H9 (cell line): Measurements from ENCODE around the gene RB1. TPM values are rescaled to one million over a fixed set of nuclear protein-coding genes. Genes with fewer than 3 reads are reported as not detected.

ENCODE experiments used
- DNase-seq: peaks from one replicate; pipeline ENCODE4 v3.0.0-alpha.2; 2017
- H2AFZ ChIP-seq: one replicate; pipeline ENCODE4 v1.6.1; 2013; ENCODE audit warnings: mild to moderate bottlenecking, low read length, control low read depth, moderate library complexity
- H2AK5ac ChIP-seq: 2 replicates; pipeline ENCODE4 v1.6.1; 2013; ENCODE audit warnings: low read length, control low read depth, mixed read lengths; ENCODE audit not compliant: insufficient read length
- H2BK120ac ChIP-seq: one replicate; pipeline ENCODE4 v1.6.1; 2013; ENCODE audit warnings: low read depth, mild to moderate bottlenecking, low read length, control low read depth, inconsistent platforms; ENCODE audit not compliant: poor library complexity, severe bottlenecking
- H2BK12ac ChIP-seq: 2 replicates; pipeline ENCODE4 v1.6.1; 2013; ENCODE audit warnings: low read length, control low read depth, mixed read lengths, low read depth; ENCODE audit not compliant: insufficient read length
- H2BK15ac ChIP-seq: 2 replicates; pipeline ENCODE4 v1.6.1; 2013; ENCODE audit warnings: low read depth, low read length, control low read depth
- H2BK20ac ChIP-seq: one replicate; pipeline ENCODE4 v1.6.1; 2013; ENCODE audit warnings: low read depth, mild to moderate bottlenecking, low read length, control low read depth, inconsistent platforms; ENCODE audit not compliant: poor library complexity, severe bottlenecking
- H2BK5ac ChIP-seq: 2 replicates; pipeline ENCODE4 v1.6.1; 2013; ENCODE audit warnings: low read length, control low read depth, mixed read lengths; ENCODE audit not compliant: insufficient read length
- H3K14ac ChIP-seq: 2 replicates; pipeline ENCODE4 v1.6.1; 2013; ENCODE audit warnings: low read length, control low read depth; ENCODE audit not compliant: insufficient read depth
- H3K18ac ChIP-seq: 2 replicates; pipeline ENCODE4 v1.6.1; 2013; ENCODE audit warnings: low read depth, mild to moderate bottlenecking, mixed read lengths, low read length, control low read depth; ENCODE audit not compliant: insufficient read length
- H3K23ac ChIP-seq: 2 replicates; pipeline ENCODE4 v1.6.1; 2013; ENCODE audit warnings: low read length, control low read depth, mixed read lengths, low read depth; ENCODE audit not compliant: insufficient read length
- H3K23me2 ChIP-seq: 2 replicates; pipeline ENCODE4 v1.6.1; 2013; ENCODE audit warnings: low read depth, mild to moderate bottlenecking, mixed read lengths, low read length, control low read depth; ENCODE audit not compliant: insufficient read length, poor library complexity, severe bottlenecking
- H3K27ac ChIP-seq: 2 replicates; pipeline ENCODE4 v1.5.1; 2013; ENCODE audit warnings: low read length, control low read depth, mixed read lengths, low read depth; ENCODE audit not compliant: insufficient read length
- H3K27me3 ChIP-seq: 2 replicates; pipeline ENCODE4 v1.6.1; 2013; ENCODE audit warnings: low read length, control low read depth, inconsistent platforms; ENCODE audit not compliant: insufficient read depth
- H3K4ac ChIP-seq: 2 replicates; pipeline ENCODE4 v1.6.1; 2013; ENCODE audit warnings: low read depth, mild to moderate bottlenecking, control low read depth, inconsistent platforms, low read length, moderate library complexity
- H3K4me1 ChIP-seq: 2 replicates; pipeline ENCODE4 v1.6.1; 2013; ENCODE audit warnings: low read length, control low read depth, inconsistent platforms; ENCODE audit not compliant: insufficient read depth
- H3K4me2 ChIP-seq: 2 replicates; pipeline ENCODE4 v1.6.1; 2013; ENCODE audit warnings: low read length, control low read depth, mixed read lengths; ENCODE audit not compliant: insufficient read length, insufficient read depth
- H3K56ac ChIP-seq: 2 replicates; pipeline ENCODE4 v1.6.1; 2013; ENCODE audit warnings: low read depth, mild to moderate bottlenecking, mixed read lengths, low read length, control low read depth; ENCODE audit not compliant: insufficient read length
- H3K79me1 ChIP-seq: 2 replicates; pipeline ENCODE4 v1.6.1; 2013; ENCODE audit warnings: low read depth, mild to moderate bottlenecking, moderate library complexity, low read length, control low read depth, inconsistent platforms; ENCODE audit not compliant: insufficient read depth, poor library complexity, severe bottlenecking
- H3K79me2 ChIP-seq: 2 replicates; pipeline ENCODE4 v1.6.1; 2013; ENCODE audit warnings: low read length, control low read depth, inconsistent platforms; ENCODE audit not compliant: insufficient read depth
- H3K9ac ChIP-seq: 2 replicates; pipeline ENCODE4 v1.6.1; 2013; ENCODE audit warnings: low read length, control low read depth, mixed read lengths; ENCODE audit not compliant: insufficient read length; ENCODE audit errors: extremely low read depth
- H3K9me3 ChIP-seq: one replicate; pipeline ENCODE4 v1.6.1; 2013; ENCODE audit warnings: low read depth, low read length, inconsistent platforms; ENCODE audit not compliant: control insufficient read depth
- H3T11ph ChIP-seq: one replicate; pipeline ENCODE4 v1.6.1; 2013; ENCODE audit warnings: mild to moderate bottlenecking, low read length, control low read depth, inconsistent platforms
- H4K20me1 ChIP-seq: one replicate; pipeline ENCODE4 v1.6.1; 2013; ENCODE audit not compliant: control insufficient read depth, insufficient read length, insufficient read depth
- H4K5ac ChIP-seq: 2 replicates; pipeline ENCODE4 v1.6.1; 2013; ENCODE audit warnings: low read depth, mild to moderate bottlenecking, mixed read lengths, low read length, control low read depth; ENCODE audit not compliant: insufficient read length
- H4K8ac ChIP-seq: replicated peaks from 2 replicates; pipeline ENCODE4 v1.6.1; 2013; ENCODE audit warnings: low read length, control low read depth, mixed read lengths, low read depth; ENCODE audit not compliant: insufficient read length
- H4K91ac ChIP-seq: 2 replicates; pipeline ENCODE4 v1.6.1; 2013; ENCODE audit warnings: low read depth, mild to moderate bottlenecking, moderate library complexity, mixed read lengths, low read length, control low read depth; ENCODE audit not compliant: insufficient read length
- H3K27ac Mint-ChIP-seq, 3 experiments: 2 replicates in 2 of 3; 3 replicates in 1 of 3; pipeline ENCODE4 v1.8.0; 2020 to 2021; ENCODE audit warnings: mixed read lengths in 3 of 3, mild to moderate bottlenecking in 1 of 3, moderate library complexity in 1 of 3
- H3K27me3 Mint-ChIP-seq: 2 replicates; pipeline ENCODE4 v1.8.0; 2021; ENCODE audit warnings: low read depth, mild to moderate bottlenecking, moderate library complexity, mixed read lengths
- H3K36me3 Mint-ChIP-seq, 3 experiments: 2 replicates in 2 of 3; 3 replicates in 1 of 3; pipeline ENCODE4 v1.8.0; 2020 to 2021; ENCODE audit warnings: low read depth in 3 of 3, mixed read lengths in 3 of 3; ENCODE audit not compliant: insufficient read depth in 1 of 3
- H3K4me1 Mint-ChIP-seq, 2 experiments: 2 replicates each; pipeline ENCODE4 v1.8.0; 2020; ENCODE audit warnings: mixed read lengths in 2 of 2
- H3K4me3 Mint-ChIP-seq, 2 experiments: 2 replicates in 1 of 2; 3 replicates in 1 of 2; pipeline ENCODE4 v1.8.0; 2020 to 2021; ENCODE audit warnings: mild to moderate bottlenecking in 2 of 2, mixed read lengths in 2 of 2, moderate library complexity in 1 of 2
- H3K9me3 Mint-ChIP-seq, 2 experiments: 2 replicates in 1 of 2; 3 replicates in 1 of 2; pipeline ENCODE4 v1.8.0; 2020; ENCODE audit warnings: mild to moderate bottlenecking in 2 of 2, mixed read lengths in 2 of 2, moderate library complexity in 1 of 2
- CTCF ChIP-seq: fragments of 200-600 bp; sonication (generic); conservative IDR thresholded peaks from 3 replicates; pipeline ENCODE4 v1.8.0; 2021; ENCODE audit warnings: antibody characterized with exemption, mild to moderate bottlenecking
- WGBS: extraction: QIAGEN DNeasy Blood & Tissue Kit; methylation state at CpG from one replicate; pipeline ENCODE4 v1.1.7; 2013; ENCODE audit warnings: missing lambda C conversion rate, low lambda C conversion rate, mixed read lengths; ENCODE audit not compliant: insufficient read length; ENCODE audit errors: extremely low coverage; 5-methylcytosine and 5-hydroxymethylcytosine counted together
- total RNA-seq: library from RNA; stranded (reverse); gene quantifications from 2 replicates; pipeline ENCODE4 v1.2.1, GENCODE V29; 2021

Gene RB1
- total RNA-seq, 1 experiment from 2014 or later = 20.5 TPM

- Histone ChIP-seq H3K4me2 (no peak overlapping the region), H3K23ac (no peak overlapping the region), H2AK5ac (no peak overlapping the region), H3K27me3 (no peaks in the 10 kb centered on the region), H3K9ac (no peak overlapping the region), H3T11ph (no peak overlapping the region), H4K91ac (no peak overlapping the region), H3K18ac (no peak overlapping the region), H3K27ac (no peak overlapping the region), H2BK120ac (no peak overlapping the region), H2BK12ac (no peak overlapping the region), H4K8ac (no peak overlapping the region), H2BK20ac (no peak overlapping the region), H3K4ac (no peak overlapping the region), H3K56ac (no peak overlapping the region), H3K79me2 (no peaks in the 10 kb centered on the region), H2BK15ac (no peak overlapping the region), H3K9me3 (no peaks in the 10 kb centered on the region), H2BK5ac (no peak overlapping the region), H3K23me2 (no peaks in the 10 kb centered on the region), H3K4me1 (no peaks in the 10 kb centered on the region), H4K5ac (no peak overlapping the region), H3K79me1 (no peaks in the 10 kb centered on the region), H3K14ac (no peak overlapping the region; the same call in 1 of the 2 replicates), H2AFZ (no peak overlapping the region), H4K20me1 (no peaks in the 10 kb centered on the region)
- no peaks in the 10 kb centered on the region; the same call in 1 of the 2 replicates for H3K27me3 Mint-ChIP-seq
- no CpG with 5 or more reads among the region's 28 CpGs for WGBS
- TF ChIP-seq CTCF = no peak
- DNase-seq = no peak
- H3K4me1 Mint-ChIP-seq = peaks cover 0 to 4% of the 10 kb centered on the region in 2 experiments; a peak in 1 of 4 replicates
- H3K27ac Mint-ChIP-seq = no peak overlapping the region; a peak in 2 of 7 replicates
- peaks cover 15 to 39% (median 25%) of the 10 kb centered on the region in 3 experiments for H3K36me3 Mint-ChIP-seq
- peaks cover 20 to 24% of the 10 kb centered on the region in 2 experiments for H3K9me3 Mint-ChIP-seq
- H3K4me3 Mint-ChIP-seq = no peak overlapping the region
Measured at GRCh38 chr13:48318377-48318811, 14.8 kb downstream of the RB1 start.
